GM23248 (cell line): Measurements from ENCODE around the gene PJA2. TPM values are rescaled to one million over a fixed set of nuclear protein-coding genes. Genes with fewer than 3 reads are reported as not detected.
A peak's percentile ranks its signal among the peaks of the same experiment; 100 is the strongest.

ENCODE experiments used
- DNase-seq: peaks from one replicate; pipeline ENCODE4 v3.0.0-alpha.2; 2015
- H2AFZ ChIP-seq: fragments of 200-600 bp; sonication (generic); 2 replicates; pipeline ENCODE4 v1.6.1; 2016; ENCODE audit warnings: antibody characterized with exemption
- H3F3A ChIP-seq: fragments of 200-600 bp; sonication (generic); 2 replicates; pipeline ENCODE4 v1.6.1; 2016; ENCODE audit warnings: mild to moderate bottlenecking, antibody characterized with exemption, mixed run types; ENCODE audit not compliant: insufficient read depth
- H3K27ac ChIP-seq: fragments of 200-600 bp; sonication (generic); 2 replicates; pipeline ENCODE4 v1.5.1; 2016; ENCODE audit warnings: mild to moderate bottlenecking
- H3K27me3 ChIP-seq: fragments of 200-600 bp; sonication (generic); replicated peaks from 2 replicates; pipeline ENCODE4 v1.6.1; 2016; ENCODE audit warnings: mild to moderate bottlenecking; ENCODE audit not compliant: insufficient read depth
- H3K36me3 ChIP-seq: fragments of 200-600 bp; sonication (generic); 2 replicates; pipeline ENCODE4 v1.6.1; 2016; ENCODE audit warnings: low read depth, mild to moderate bottlenecking
- H3K4me1 ChIP-seq: fragments of 200-600 bp; sonication (generic); 2 replicates; pipeline ENCODE4 v1.6.1; 2016; ENCODE audit warnings: mild to moderate bottlenecking; ENCODE audit not compliant: insufficient read depth
- H3K4me2 ChIP-seq: fragments of 200-600 bp; sonication (generic); one replicate; pipeline ENCODE4 v1.6.1; 2016; ENCODE audit warnings: mild to moderate bottlenecking; ENCODE audit not compliant: unreplicated experiment
- H3K4me3 ChIP-seq: fragments of 200-600 bp; sonication (generic); 2 replicates; pipeline ENCODE4 v1.5.1; 2016; ENCODE audit warnings: mild to moderate bottlenecking
- H3K79me2 ChIP-seq: fragments of 200-600 bp; sonication (generic); 2 replicates; pipeline ENCODE4 v1.6.1; 2016; ENCODE audit warnings: mild to moderate bottlenecking; ENCODE audit not compliant: insufficient read depth
- H3K9ac ChIP-seq: fragments of 200-600 bp; sonication (generic); 2 replicates; pipeline ENCODE4 v1.6.1; 2016; ENCODE audit warnings: mild to moderate bottlenecking
- H3K9me2 ChIP-seq: fragments of 200-600 bp; sonication (generic); 2 replicates; pipeline ENCODE4 v1.6.1; 2016; ENCODE audit warnings: mixed run types, mild to moderate bottlenecking, moderate library complexity; ENCODE audit not compliant: insufficient read depth
- H3K9me3 ChIP-seq: fragments of 200-600 bp; sonication (generic); one replicate; pipeline ENCODE4 v1.6.1; 2017; ENCODE audit warnings: low read depth
- H4K20me1 ChIP-seq: fragments of 200-600 bp; sonication (generic); 2 replicates; pipeline ENCODE4 v1.6.0; 2016; ENCODE audit not compliant: insufficient read depth
- EZH2 ChIP-seq: fragments of 200-600 bp; sonication (generic); IDR thresholded peaks from 2 replicates; pipeline ENCODE4 v1.6.1; 2018; ENCODE audit warnings: antibody characterized with exemption, mild to moderate bottlenecking; ENCODE audit not compliant: insufficient read depth, poor library complexity, severe bottlenecking
- EZH2phosphoT487 ChIP-seq: fragments of 200-600 bp; sonication (generic); IDR thresholded peaks from 2 replicates; pipeline ENCODE4 v1.6.1; 2018; ENCODE audit warnings: antibody characterized with exemption, moderate library complexity, mild to moderate bottlenecking, low read depth; ENCODE audit not compliant: insufficient read depth
- WGBS, 2 experiments: methylation state at CpG; one replicate each; pipeline ENCODE4 v1.1.6; 2015 to 2017; ENCODE audit warnings: low lambda C conversion rate in 2 of 2, low coverage in 1 of 2; ENCODE audit errors: missing lambda C conversion rate in 2 of 2; 5-methylcytosine and 5-hydroxymethylcytosine counted together
- in situ Hi-C: fragments of 300-500 bp; cut with MboI; formaldehyde crosslinking; loops from 2 replicates; pipeline ENCODE4 v1.15.0; 2020
- polyA plus RNA-seq: library from polyadenylated mRNA; unstranded; fragments of >200 nt; fragmentation: Nextera tagmentation; extraction: Ambion mirVana; gene quantifications from 2 replicates; pipeline ENCODE4 v1.2.1, GENCODE V29; 2016
- total RNA-seq: library from RNA; depleted of rRNA; stranded (reverse); fragments of >200 nt; shearing (Covaris generic); gene quantifications from 2 replicates; pipeline ENCODE4 v1.2.3, GENCODE V29; 2014

PJA2 gene
- total and polyA plus RNA-seq, 2 experiments from 2014 or later = 76.4 to 95.3 TPM

DNA sequence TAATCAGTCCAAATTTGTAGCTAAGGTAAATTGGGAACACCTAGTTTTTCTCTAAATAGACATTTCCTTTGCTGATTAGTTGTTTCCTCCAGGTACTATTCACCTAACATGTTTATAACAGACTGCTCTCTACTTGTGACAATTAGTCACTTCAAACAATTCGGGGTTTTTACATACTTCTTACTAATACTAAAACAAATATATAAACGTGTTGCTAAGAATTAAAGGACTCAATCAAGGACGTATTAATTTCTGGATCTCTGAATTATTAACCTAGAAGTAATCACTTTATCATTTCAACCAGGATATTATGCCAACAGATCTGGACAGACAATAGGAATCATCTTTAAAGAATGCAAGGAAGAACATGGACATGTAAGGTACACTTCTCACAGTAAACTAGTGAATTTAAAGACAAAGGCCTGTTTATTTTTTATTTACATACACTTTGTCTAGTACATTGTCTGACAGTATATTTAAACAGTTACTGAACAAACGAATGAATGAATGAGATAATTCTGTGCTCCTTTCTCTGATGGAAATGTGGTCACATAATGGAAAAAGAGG is 22.3 kb downstream of the PJA2 start:
- H3K9me2 ChIP-seq = no peaks in the 10 kb centered on the region
- H4K20me1 ChIP-seq = peaks cover 42% of the 10 kb centered on the region
- H2AFZ ChIP-seq = no peak overlapping the region
- H3K27ac ChIP-seq = no peak overlapping the region
- no peak overlapping the region for H3K4me3 ChIP-seq
- in situ Hi-C loops = no loop called here
- H3K27me3 ChIP-seq = no peaks in the 10 kb centered on the region
- H3K4me2 ChIP-seq = peak overlapping the region; percentile 29
- no peaks in the 10 kb centered on the region; the same call in 1 of the 2 replicates for H3F3A ChIP-seq
- H3K79me2 ChIP-seq = peaks cover 100% of the 10 kb centered on the region
- H3K36me3 ChIP-seq = peaks cover 21% of the 10 kb centered on the region; the same call in 1 of the 2 replicates
- no peak overlapping the region for H3K9ac ChIP-seq
- peaks cover 26% of the 10 kb centered on the region for H3K4me1 ChIP-seq
- no peak for TF ChIP-seq EZH2phosphoT487
- no peak for TF ChIP-seq EZH2
- WGBS, 2 experiments = 57 to 65% methylated on average over 4 of the region's 4 CpGs
- DNase-seq = peak; percentile 6
- H3K9me3 ChIP-seq = no peaks in the 10 kb centered on the region

DNA sequence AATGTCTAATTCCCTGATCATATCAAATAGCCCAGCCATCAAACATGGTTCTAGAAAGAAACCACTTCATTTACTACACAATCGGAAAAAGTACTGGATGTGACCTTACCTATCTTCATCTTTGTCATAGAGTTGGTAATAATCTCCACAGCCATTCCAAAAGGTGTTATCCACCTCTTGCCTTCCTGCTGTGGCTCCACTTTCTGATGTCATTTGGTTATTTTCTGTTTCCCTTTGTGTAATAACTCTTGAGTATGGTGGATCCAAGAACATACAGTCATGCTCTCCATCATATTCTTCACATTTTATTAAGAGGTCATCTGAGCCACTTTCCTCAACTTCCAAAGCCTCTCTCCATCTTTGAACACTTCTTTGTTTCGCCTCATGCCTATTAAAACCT is 31.7 kb downstream of the PJA2 start:
- Histone ChIP-seq H3K79me2 (peaks cover 100% of the 10 kb centered on the region), H3K4me2 (no peak overlapping the region), H4K20me1 (0 out of 2 replicates have a peak, but pooled peaks cover 4% of the 10 kb centered on the region), H3K36me3 (peaks cover 53% of the 10 kb centered on the region), H3F3A (peaks cover 13% of the 10 kb centered on the region), H3K27ac (no peak overlapping the region), H3K4me3 (no peak overlapping the region), H3K27me3 (no peaks in the 10 kb centered on the region), H2AFZ (no peak overlapping the region), H3K4me1 (no peaks in the 10 kb centered on the region), H3K9me2 (no peaks in the 10 kb centered on the region), H3K9me3 (no peaks in the 10 kb centered on the region), H3K9ac (no peak overlapping the region)
- TF ChIP-seq EZH2 (no peak), EZH2phosphoT487 (no peak)
- no peak for DNase-seq
- WGBS, 2 experiments = 98 to 100% methylated on average over 2 of the region's 2 CpGs
- in situ Hi-C loops = no loop called here

DNA sequence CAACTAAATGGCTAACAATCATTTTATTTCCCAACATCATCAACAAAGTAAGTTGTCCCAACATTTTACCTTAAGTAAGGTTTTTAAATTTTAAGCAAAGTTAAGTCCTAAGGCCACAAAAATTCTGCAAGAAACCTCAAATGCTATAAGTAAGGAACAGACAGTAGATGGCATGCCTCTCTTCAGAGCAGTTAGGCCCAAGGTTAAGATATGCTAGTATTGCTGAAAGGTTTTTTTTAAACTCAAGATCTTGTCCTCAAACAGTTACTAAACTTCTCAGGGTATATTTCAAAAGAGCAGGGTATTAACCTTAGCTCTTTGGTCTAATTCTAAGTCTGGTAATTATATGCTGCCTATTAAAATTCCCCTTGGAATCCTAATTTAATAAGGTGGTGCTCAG is 35.1 kb downstream of the PJA2 start:
- Histone ChIP-seq H3K9me3 (no peaks in the 10 kb centered on the region), H3K79me2 (peaks cover 100% of the 10 kb centered on the region), H2AFZ (no peak overlapping the region), H3K27ac (no peak overlapping the region), H3K4me1 (no peaks in the 10 kb centered on the region), H4K20me1 (peaks cover 6% of the 10 kb centered on the region; the same call in 1 of the 2 replicates), H3F3A (peaks cover 13% of the 10 kb centered on the region), H3K4me3 (no peak overlapping the region), H3K9ac (no peak overlapping the region), H3K27me3 (no peaks in the 10 kb centered on the region), H3K4me2 (no peak overlapping the region), H3K36me3 (peaks cover 29% of the 10 kb centered on the region), H3K9me2 (no peaks in the 10 kb centered on the region)
- in situ Hi-C loops = no loop called here
- TF ChIP-seq EZH2 (no peak), EZH2phosphoT487 (no peak)
- no peak for DNase-seq

DNA sequence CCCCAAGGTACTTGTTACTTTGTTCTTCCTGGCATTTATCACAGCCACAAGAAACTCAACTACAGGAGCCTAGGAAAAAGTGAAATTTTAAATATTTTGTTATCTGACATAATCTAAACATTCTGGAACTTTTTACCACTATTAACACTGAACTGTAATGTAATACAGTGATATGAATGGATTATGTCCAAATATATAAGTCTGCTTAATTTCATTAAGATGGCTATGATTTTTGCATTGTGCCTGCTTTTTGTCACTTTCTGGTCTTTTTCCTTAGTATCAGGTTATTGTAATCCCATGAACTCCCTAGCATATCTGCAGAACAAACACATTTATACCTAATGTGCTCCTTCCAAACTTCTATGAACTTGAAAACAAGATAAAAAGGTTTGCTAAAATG is 35.8 kb downstream of the PJA2 start:
- no peak overlapping the region for H2AFZ ChIP-seq
- H3K4me3 ChIP-seq = no peak overlapping the region
- H3K79me2 ChIP-seq = peaks cover 100% of the 10 kb centered on the region
- no peaks in the 10 kb centered on the region for H3K4me1 ChIP-seq
- no peak overlapping the region for H3K27ac ChIP-seq
- no peaks in the 10 kb centered on the region for H3K9me2 ChIP-seq
- in situ Hi-C loops = no loop called here
- peaks cover 13% of the 10 kb centered on the region for H3F3A ChIP-seq
- peaks cover 27% of the 10 kb centered on the region for H3K36me3 ChIP-seq
- H3K9ac ChIP-seq = no peak overlapping the region
- H3K27me3 ChIP-seq = no peaks in the 10 kb centered on the region
- H3K4me2 ChIP-seq = no peak overlapping the region
- TF ChIP-seq EZH2phosphoT487 (no peak), EZH2 (no peak)
- H3K9me3 ChIP-seq = no peaks in the 10 kb centered on the region
- no peak for DNase-seq
- H4K20me1 ChIP-seq = peaks cover 6% of the 10 kb centered on the region; the same call in 1 of the 2 replicates

DNA sequence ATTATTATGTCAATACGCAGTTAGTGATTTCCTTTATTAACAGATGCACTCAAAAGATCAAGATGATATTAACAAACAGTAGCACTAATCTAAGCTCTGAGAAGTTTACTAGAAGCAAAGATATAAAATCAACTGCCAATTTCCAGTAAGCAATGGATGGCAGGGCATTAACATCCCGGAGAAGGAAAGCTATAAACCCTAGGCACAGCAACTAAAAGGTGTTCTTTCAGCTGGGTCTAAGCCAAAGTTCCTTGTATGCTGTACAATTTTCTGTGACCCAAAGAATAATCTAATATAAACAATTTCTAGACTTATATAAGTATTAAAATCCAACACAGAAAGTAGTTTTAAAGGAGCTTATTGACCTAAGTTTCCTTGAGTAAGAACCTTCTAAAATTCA is 39.4 kb downstream of the PJA2 start:
- Histone ChIP-seq H3K9me2 (no peaks in the 10 kb centered on the region), H3K79me2 (peaks cover 98% of the 10 kb centered on the region), H3K36me3 (peaks cover 31% of the 10 kb centered on the region), H3K4me1 (peaks cover 9% of the 10 kb centered on the region; the same call in 1 of the 2 replicates), H3K9me3 (no peaks in the 10 kb centered on the region), H2AFZ (no peak overlapping the region), H3K27ac (no peak overlapping the region), H3K27me3 (no peaks in the 10 kb centered on the region), H3K4me3 (no peak overlapping the region), H3K9ac (no peak overlapping the region), H4K20me1 (peaks cover 10% of the 10 kb centered on the region), H3K4me2 (no peak overlapping the region), H3F3A (peaks cover 22% of the 10 kb centered on the region)
- no peak for DNase-seq
- in situ Hi-C loops = no loop called here
- WGBS, 2 experiments = 97 to 100% methylated on average over 2 of the region's 2 CpGs
- no peak for TF ChIP-seq EZH2
- TF ChIP-seq EZH2phosphoT487 = no peak
